Activated CD4-positive, alpha-beta T cell treated with anti-CD3 and anti-CD28 coated beads, Interleukin-2, amount 10 ng/mL, durations not matched to agents 24 days and 14 days (primary cell): ENCODE data around the gene RPL41. TPM values are rescaled to one million over a fixed set of nuclear protein-coding genes. Genes with fewer than 3 reads are reported as not detected.
"Not testable (repeated sequence)": the region's sequence is repeated elsewhere in the genome, so short reads cannot be mapped to it uniquely, and the experiment has no call there.

Source experiments
- DNase-seq: peaks from one replicate; pipeline ENCODE4 v3.0.0; 2022
- H3K27ac Mint-ChIP-seq: one replicate; pipeline ENCODE4 v1.8.0; 2022; ENCODE audit warnings: mild to moderate bottlenecking, mixed read lengths
- H3K27me3 Mint-ChIP-seq: one replicate; pipeline ENCODE4 v1.8.0; 2022; ENCODE audit warnings: mixed read lengths
- H3K36me3 Mint-ChIP-seq: one replicate; pipeline ENCODE4 v1.8.0; 2022; ENCODE audit warnings: low read depth, mild to moderate bottlenecking, mixed read lengths
- H3K4me1 Mint-ChIP-seq: one replicate; pipeline ENCODE4 v1.8.0; 2021; ENCODE audit warnings: mixed read lengths
- H3K4me3 Mint-ChIP-seq: one replicate; pipeline ENCODE4 v1.8.0; 2022; ENCODE audit warnings: mild to moderate bottlenecking, moderate library complexity, mixed read lengths
- H3K9me3 Mint-ChIP-seq: one replicate; pipeline ENCODE4 v1.8.0; 2021; ENCODE audit warnings: mixed read lengths
- intact Hi-C: fragments of 100-400 bp; cut with micrococcal nuclease; formaldehyde crosslinking; loops from one replicate; pipeline ENCODE4 v1.15.1; 2023
- total RNA-seq: library from RNA; stranded (reverse); gene quantifications from 2 replicates; pipeline ENCODE4 v1.2.3, GENCODE V29; 2022

Gene RPL41
- total RNA-seq, 1 donor from 2014 or later, result 3,831 TPM

DNA sequence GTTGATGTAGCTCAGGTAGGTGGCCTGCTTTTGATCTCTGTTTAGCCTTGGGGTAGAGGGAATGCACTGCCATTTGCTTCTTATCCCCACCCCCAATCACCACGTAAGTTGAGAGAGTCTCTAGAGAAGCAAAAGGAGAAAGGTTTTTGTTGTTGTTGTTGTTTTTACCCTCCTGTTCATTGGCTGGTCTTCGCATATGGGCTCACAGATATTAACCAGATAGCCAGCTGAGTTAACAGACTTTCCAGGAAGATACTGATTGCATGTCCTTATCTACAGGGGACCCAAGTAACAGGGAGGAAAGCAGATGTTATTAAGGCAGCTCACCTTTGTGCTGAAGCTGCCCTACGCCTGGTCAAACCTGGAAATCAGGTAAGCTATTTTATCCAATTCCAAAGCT is 9.2 kb upstream of the RPL41 start:
- intact Hi-C loops, result no loop called here
- H3K27ac Mint-ChIP-seq, result peak overlapping the region; percentile 26
- peaks cover 69% of the 10 kb centered on the region for H3K36me3 Mint-ChIP-seq
- no peaks in the 10 kb centered on the region for H3K27me3 Mint-ChIP-seq
- peak overlapping the region; percentile 98 for H3K4me3 Mint-ChIP-seq
- H3K4me1 Mint-ChIP-seq, result peaks cover 31% of the 10 kb centered on the region
- no peak for DNase-seq
- H3K9me3 Mint-ChIP-seq, result no peaks in the 10 kb centered on the region

GRCh38 chr12:56110571-56110970 is 5.9 kb upstream of the RPL41 start:
- intact Hi-C loops, result no loop called here
- Mint-ChIP-seq H3K4me3 (no peak overlapping the region), H3K27me3 (no peaks in the 10 kb centered on the region), H3K36me3 (peaks cover 81% of the 10 kb centered on the region), H3K27ac (no peak overlapping the region), H3K4me1 (peaks cover 22% of the 10 kb centered on the region), H3K9me3 (no peaks in the 10 kb centered on the region)
- DNase-seq, result no peak

GRCh38 chr12:56114084-56114483 is 2.3 kb upstream of the RPL41 start:
- intact Hi-C loops, result no loop called here
- Mint-ChIP-seq H3K4me3 (no peak overlapping the region), H3K27me3 (peaks cover 3% of the 10 kb centered on the region), H3K4me1 (peaks cover 25% of the 10 kb centered on the region), H3K9me3 (no peaks in the 10 kb centered on the region), H3K27ac (peak overlapping the region; percentile 29), H3K36me3 (peaks cover 68% of the 10 kb centered on the region)
- DNase-seq, result no peak

DNA sequence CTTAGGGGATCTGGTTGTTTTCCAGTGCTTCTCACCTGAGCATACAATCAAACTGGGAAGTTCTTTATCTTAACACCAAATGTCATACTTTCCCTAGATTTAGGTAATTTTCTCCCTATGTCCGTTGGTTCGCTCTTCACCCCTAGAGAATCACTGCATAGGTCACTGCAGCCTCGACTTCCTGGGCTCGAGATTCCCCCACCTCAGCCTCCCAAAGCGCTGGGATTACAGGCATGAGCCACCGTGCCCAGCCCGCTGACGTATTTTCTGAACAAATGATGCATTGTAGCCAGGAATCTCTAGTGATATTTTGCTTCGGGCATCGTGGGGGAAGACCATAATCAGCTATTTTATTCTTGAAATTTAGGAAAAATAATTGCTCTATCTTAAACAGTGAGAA is 1.1 kb upstream of the RPL41 start:
- Mint-ChIP-seq H3K9me3 (no peaks in the 10 kb centered on the region), H3K36me3 (peaks cover 58% of the 10 kb centered on the region), H3K27me3 (peaks cover 3% of the 10 kb centered on the region), H3K4me1 (peaks cover 35% of the 10 kb centered on the region), H3K27ac (peak overlapping the region; percentile 100), H3K4me3 (peak overlapping the region; percentile 97)
- intact Hi-C loops, result loop anchor here (5.0 kb wide), 2 partner anchors 288 to 522 kb away; partner anchors contain the start of gene DNAJC14
- DNase-seq, result no peak

GRCh38 chr12:56117082-56117706 is 761 bp downstream of the RPL41 start:
- peaks cover 35% of the 10 kb centered on the region for H3K4me1 Mint-ChIP-seq
- peak overlapping the region; percentile 97 for H3K4me3 Mint-ChIP-seq
- H3K27me3 Mint-ChIP-seq, H3K9me3 Mint-ChIP-seq: not testable (repeated sequence)
- intact Hi-C loops, result loop anchor here (5.0 kb wide), 2 partner anchors 290 to 520 kb away; partner anchors contain the start of gene DNAJC14
- peak; percentile 64 for DNase-seq
- peak overlapping the region; percentile 100 for H3K27ac Mint-ChIP-seq
- peaks cover 51% of the 10 kb centered on the region for H3K36me3 Mint-ChIP-seq

GRCh38 chr12:56117778-56118687 is 1.6 kb downstream of the RPL41 start, which contains the start of gene ZC3H10:
ZC3H10 (plus strand) TSS chr12:56118266; CDS start chr12:56120563, 2,297 bp downstream.
- intact Hi-C loops, result loop anchor here (1.0 to 5.0 kb wide), 12 partner anchors 8 to 570 kb away; partner anchors contain the start of genes ANKRD52, CS, DNAJC14 and MYL6
- H3K4me3 Mint-ChIP-seq, result peak within 1 kb of the TSS; percentile 97
- DNase-seq, result peak; percentile 99
- H3K9me3 Mint-ChIP-seq, result no peaks in the 10 kb centered on the region
- peaks cover 35% of the 10 kb centered on the region for H3K4me1 Mint-ChIP-seq
- H3K36me3 Mint-ChIP-seq, result peaks cover 42% of the 10 kb centered on the region
- H3K27me3 Mint-ChIP-seq, result peaks cover 3% of the 10 kb centered on the region
- H3K27ac Mint-ChIP-seq, result peak within 1 kb of the TSS; percentile 100

DNA sequence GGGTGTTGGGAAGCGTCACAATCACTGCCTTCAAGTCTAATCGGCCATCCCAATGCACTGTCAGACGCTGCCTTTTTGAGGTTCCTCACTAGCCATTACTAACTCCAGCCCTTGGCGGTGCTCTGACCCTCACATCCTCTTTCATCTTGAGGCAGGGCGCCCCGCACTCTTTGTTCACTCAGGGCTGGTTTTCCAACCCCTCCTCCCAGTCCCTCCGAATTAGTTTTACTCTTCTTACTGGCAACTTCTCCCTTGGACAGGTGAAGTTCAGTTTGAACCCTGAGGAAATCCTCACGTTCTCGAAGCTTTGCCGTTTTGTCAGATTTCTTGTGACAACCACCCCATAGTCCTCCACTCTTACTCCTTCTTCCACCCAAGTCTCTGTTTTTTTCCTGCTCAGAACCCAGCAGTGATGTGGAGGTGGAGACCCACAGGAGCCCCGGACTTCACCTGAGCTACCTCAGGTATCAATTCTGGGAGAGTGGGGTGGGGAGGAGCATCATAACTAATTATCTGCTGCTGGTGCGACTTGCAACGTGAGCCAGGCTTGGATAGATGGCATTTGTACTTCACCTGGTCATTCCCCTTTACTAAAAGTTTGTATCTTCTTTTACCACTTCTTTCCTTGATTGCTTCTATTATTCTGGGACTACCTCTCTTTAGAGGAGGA is 2.4 kb downstream of the RPL41 start:
- Mint-ChIP-seq H3K4me1 (peaks cover 36% of the 10 kb centered on the region), H3K27ac (peak overlapping the region; percentile 100), H3K9me3 (no peaks in the 10 kb centered on the region), H3K36me3 (peaks cover 35% of the 10 kb centered on the region), H3K27me3 (peaks cover 3% of the 10 kb centered on the region), H3K4me3 (peak overlapping the region; percentile 97)
- no peak for DNase-seq
- intact Hi-C loops, result loop anchor here (1.0 to 5.0 kb wide), 14 partner anchors 7 to 569 kb away; partner anchors contain the start of genes ANKRD52, CS, DNAJC14 and MYL6

- Mint-ChIP-seq H3K4me3 (peak overlapping the region; percentile 97), H3K27ac (peak overlapping the region; percentile 100), H3K27me3 (peaks cover 3% of the 10 kb centered on the region), H3K36me3 (peaks cover 29% of the 10 kb centered on the region), H3K4me1 (peaks cover 38% of the 10 kb centered on the region), H3K9me3 (no peaks in the 10 kb centered on the region)
- DNase-seq, result peak; percentile 89
- intact Hi-C loops, result loop anchor here (1.0 to 5.0 kb wide), 9 partner anchors 70 to 518 kb away; partner anchors contain the start of genes ANKRD52, CS, DNAJC14 and NABP2
Observed at GRCh38 chr12:56119361-56119796, 2.9 kb downstream of the RPL41 start.

DNA sequence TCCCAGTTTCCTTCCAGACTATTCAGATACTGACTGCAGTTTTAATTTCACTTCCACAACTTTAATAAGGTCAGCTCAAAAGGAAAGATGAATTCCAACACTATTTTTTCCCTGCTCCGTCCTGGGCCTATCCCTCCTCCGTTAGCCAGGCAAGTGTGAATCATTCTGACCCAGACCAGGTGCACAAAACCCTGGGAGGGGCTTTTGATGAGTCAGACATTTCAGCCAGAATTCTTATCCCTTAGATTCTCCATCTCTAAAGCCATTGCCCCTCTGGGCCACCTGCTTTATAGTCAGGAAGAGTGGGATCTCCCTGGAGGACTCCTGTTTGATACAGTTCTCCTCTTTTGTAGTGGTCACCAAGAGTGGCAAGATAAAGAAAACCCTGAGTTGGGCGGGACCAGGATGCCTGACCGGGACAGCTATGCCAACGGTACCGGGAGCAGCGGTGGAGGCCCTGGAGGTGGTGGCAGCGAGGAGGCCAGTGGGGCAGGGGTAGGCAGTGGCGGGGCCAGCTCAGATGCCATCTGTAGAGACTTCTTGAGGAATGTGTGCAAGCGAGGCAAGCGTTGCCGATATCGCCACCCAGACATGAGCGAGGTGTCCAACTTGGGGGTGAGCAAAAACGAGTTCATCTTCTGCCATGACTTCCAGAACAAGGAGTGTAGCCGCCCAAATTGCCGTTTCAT is 3.9 kb downstream of the RPL41 start:
- Mint-ChIP-seq H3K27ac (no peak overlapping the region), H3K36me3 (peaks cover 25% of the 10 kb centered on the region), H3K9me3 (no peaks in the 10 kb centered on the region), H3K4me1 (peaks cover 39% of the 10 kb centered on the region), H3K4me3 (no peak overlapping the region), H3K27me3 (peaks cover 3% of the 10 kb centered on the region)
- intact Hi-C loops, result loop anchor here (10.0 kb wide), 1 partner anchor 1634 kb away; the partner anchor contains the start of genes CDK4 and MARCHF9
- no peak for DNase-seq

- Mint-ChIP-seq H3K4me1 (peaks cover 42% of the 10 kb centered on the region), H3K27me3 (peaks cover 3% of the 10 kb centered on the region), H3K4me3 (no peak overlapping the region), H3K36me3 (peaks cover 27% of the 10 kb centered on the region), H3K27ac (no peak overlapping the region), H3K9me3 (no peaks in the 10 kb centered on the region)
- intact Hi-C loops, result loop anchor here (10.0 kb wide), 1 partner anchor 1633 kb away; the partner anchor contains the start of genes CDK4 and MARCHF9
- DNase-seq, result no peak
Observed at GRCh38 chr12:56121204-56121870, 4.9 kb downstream of the RPL41 start.

DNA sequence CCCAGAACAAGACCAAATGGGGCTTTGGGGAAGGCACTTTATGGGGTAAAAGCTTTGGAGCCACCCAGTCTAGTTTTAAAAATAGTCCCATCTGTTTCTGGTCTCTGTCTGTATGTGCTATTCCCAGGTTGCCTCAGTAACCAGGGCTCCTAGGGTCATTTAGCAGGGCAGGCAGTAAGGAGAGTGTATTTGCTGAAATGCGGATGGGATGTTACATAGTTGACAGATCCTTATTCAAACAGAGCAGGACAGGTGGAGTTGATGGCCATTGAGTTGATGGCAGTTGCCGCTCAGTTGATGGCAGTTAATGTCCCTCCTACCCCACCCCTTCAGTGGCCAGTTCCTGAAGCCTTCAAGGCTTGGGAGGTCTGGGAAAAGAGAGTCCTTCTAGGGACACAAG is 6.2 kb downstream of the RPL41 start:
- H3K4me3 Mint-ChIP-seq, result no peak overlapping the region
- no peaks in the 10 kb centered on the region for H3K9me3 Mint-ChIP-seq
- no peak overlapping the region for H3K27ac Mint-ChIP-seq
- H3K27me3 Mint-ChIP-seq, result peaks cover 3% of the 10 kb centered on the region
- intact Hi-C loops, result loop anchor here (10.0 kb wide), 1 partner anchor 1632 kb away; the partner anchor contains the start of genes CDK4 and MARCHF9
- H3K36me3 Mint-ChIP-seq, result peaks cover 15% of the 10 kb centered on the region
- DNase-seq, result no peak
- peaks cover 54% of the 10 kb centered on the region for H3K4me1 Mint-ChIP-seq

DNA sequence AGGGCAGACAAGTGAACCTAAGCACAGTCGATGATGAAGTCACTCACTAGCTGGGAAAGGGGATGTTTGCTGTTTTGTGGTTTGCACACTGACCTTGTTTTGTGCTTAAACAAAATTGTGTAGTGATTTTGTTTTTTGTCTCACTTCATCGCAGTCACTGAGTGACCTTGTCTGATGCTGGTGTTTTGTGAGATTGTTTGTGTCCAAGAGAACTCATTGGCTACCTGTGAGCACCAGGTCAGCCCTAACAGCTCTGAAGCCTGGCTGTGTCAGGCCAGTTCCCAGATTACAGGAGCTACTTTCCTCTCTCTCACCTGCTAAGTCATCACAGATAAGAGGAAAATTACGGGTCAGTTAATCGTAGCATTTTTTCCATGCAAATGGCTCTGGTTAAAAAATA is 7.7 kb downstream of the RPL41 start:
- Mint-ChIP-seq H3K4me1 (peaks cover 50% of the 10 kb centered on the region), H3K27me3 (no peaks in the 10 kb centered on the region)
- intact Hi-C loops, result loop anchor here (10.0 kb wide), 1 partner anchor 1631 kb away; the partner anchor contains the start of genes CDK4 and MARCHF9

More for the DNA sequence above, 7.7 kb downstream of the RPL41 start:
- DNase-seq, result no peak
- Mint-ChIP-seq H3K36me3 (peaks cover 14% of the 10 kb centered on the region), H3K4me3 (no peak overlapping the region), H3K9me3 (no peaks in the 10 kb centered on the region), H3K27ac (peak overlapping the region; percentile 22)
